GM12878 (cell line): Measurements from ENCODE around the gene DENND1C. TPM values are rescaled to one million over a fixed set of nuclear protein-coding genes. Genes with fewer than 3 reads are reported as not detected.

Source experiments
- ASH2L ChIP-seq: fragments of 300-600, 200-600 bp; sonication (generic); IDR thresholded peaks from 2 replicates; pipeline ENCODE4 v1.6.1; 2017; ENCODE audit warnings: low read depth, mild to moderate bottlenecking, borderline replicate concordance
- ATF7 ChIP-seq: fragments of 450-650 bp; IDR thresholded peaks from 2 replicates; pipeline ENCODE4 v1.6.1; 2016; ENCODE audit warnings: low read depth, mild to moderate bottlenecking
- EED ChIP-seq: sonication (generic); IDR thresholded peaks from 2 replicates; pipeline ENCODE4 v1.6.1; 2016; ENCODE audit warnings: antibody characterized with exemption, low read depth
- MEF2A ChIP-seq: IDR thresholded peaks from 2 replicates; pipeline ENCODE4 v1.6.1; 2011; ENCODE audit warnings: low read depth, mild to moderate bottlenecking, low read length, moderate library complexity; ENCODE audit not compliant: insufficient read depth
- MTA2 ChIP-seq: fragments of 450-650 bp; IDR thresholded peaks from 2 replicates; pipeline ENCODE4 v1.6.1; 2016; ENCODE audit warnings: low read depth, mild to moderate bottlenecking, moderate library complexity
- NBN ChIP-seq: fragments of 450-650 bp; IDR thresholded peaks from 2 replicates; pipeline ENCODE4 v1.6.1; 2016
- NFIC ChIP-seq: IDR thresholded peaks from 2 replicates; pipeline ENCODE4 v1.6.1; 2012; ENCODE audit warnings: low read depth, mild to moderate bottlenecking, inconsistent platforms, low read length, moderate library complexity
- NR2F1 ChIP-seq: fragments of 450-650 bp; conservative IDR thresholded peaks from 2 replicates; pipeline ENCODE4 v1.6.1; 2017; ENCODE audit warnings: mild to moderate bottlenecking
- PAX5 ChIP-seq: IDR thresholded peaks from 2 replicates; pipeline ENCODE4 v1.6.1; 2011; ENCODE audit warnings: low read depth, low read length, borderline replicate concordance
- POLR2AphosphoS2 ChIP-seq: IDR thresholded peaks from 2 replicates; pipeline ENCODE4 v1.6.1; 2011; ENCODE audit warnings: low read depth, mild to moderate bottlenecking, low read length, improper control_type of control experiment, moderate library complexity
- RFX5 ChIP-seq: IDR thresholded peaks from 2 replicates; pipeline ENCODE4 v1.6.1; 2011; ENCODE audit warnings: low read depth, low read length, improper control_type of control experiment
- SKIL ChIP-seq: fragments of 450-650 bp; IDR thresholded peaks from 2 replicates; pipeline ENCODE4 v1.6.1; 2017; ENCODE audit warnings: mild to moderate bottlenecking, low read depth, inconsistent platforms; ENCODE audit not compliant: poor library complexity, severe bottlenecking
- SMAD1 ChIP-seq: fragments of 450-650 bp; IDR thresholded peaks from 2 replicates; pipeline ENCODE4 v1.6.1; 2018; ENCODE audit warnings: mild to moderate bottlenecking, low read depth; ENCODE audit not compliant: partially characterized antibody
- SMARCA5 ChIP-seq: fragments of 450-650 bp; IDR thresholded peaks from 2 replicates; pipeline ENCODE4 v1.6.1; 2017; ENCODE audit warnings: mild to moderate bottlenecking
- SP1 ChIP-seq: IDR thresholded peaks from one replicate; pipeline ENCODE4 v1.6.1; 2011; ENCODE audit warnings: low read depth, low read length
- USF1 ChIP-seq: IDR thresholded peaks from 2 replicates; pipeline ENCODE4 v1.6.1; 2011; ENCODE audit warnings: borderline replicate concordance, low read depth, mild to moderate bottlenecking, moderate library complexity, mixed read lengths, low read length; ENCODE audit not compliant: insufficient read depth; ENCODE audit errors: extremely low read length
- WRNIP1 ChIP-seq: IDR thresholded peaks from 2 replicates; pipeline ENCODE4 v1.6.1; 2011; ENCODE audit warnings: low read depth, low read length, improper control_type of control experiment, borderline replicate concordance
- polyA plus RNA-seq, 11 experiments: library from polyadenylated mRNA; depleted of rRNA in 4 of 11; unstranded in 6 of 11; stranded (reverse) in 5 of 11; fragments of >200 nt; fragmentation: Nextera tagmentation in 4 of 11; fragmentation: Illumina TruSeq in 1 of 11; extraction: Ambion mirVana in 4 of 11; extraction: Trizol in 1 of 11; gene quantifications; 1 replicate in 1 of 11; 2 replicates in 10 of 11; pipeline versions ENCODE4 v1.2.1 to v1.2.3, GENCODE V29; 2011 to 2016; ENCODE audit warnings: inconsistent platforms in 2 of 11, missing spikeins in 2 of 11, low read depth in 1 of 11
- total RNA-seq, 4 experiments: library from RNA; depleted of rRNA in 3 of 4; stranded (reverse); fragments of >200 nt in 3 of 4; fragmentation: Illumina TruSeq in 1 of 4; extraction: Trizol in 1 of 4; gene quantifications; 2 replicates each; pipeline versions ENCODE4 v1.2.1 to v1.2.3, GENCODE V29; 2013 to 2021

Gene DENND1C
- total and polyA plus RNA-seq, 10 of the 15 experiments (the other 5 are each of a cell fraction or from before 2014, with no cell fraction given) = 2.4 to 54.3 (median 32.7) TPM

- TF ChIP-seq MEF2A (no peak), EED (peak; percentile 36; the same call in 1 of the 2 replicates), SKIL (no peak), SMAD1 (no peak), WRNIP1 (no peak), NFIC (no peak), RFX5 (no peak), SP1 (peak; percentile 65), NBN (no peak; the same call in 1 of the 2 replicates), ATF7 (0 out of 2 replicates have a peak, but pooled peaks have one; percentile 34), USF1 (no peak), NR2F1 (no peak), ASH2L (no peak), POLR2AphosphoS2 (no peak), PAX5 (no peak), MTA2 (no peak), SMARCA5 (no peak; the same call in 1 of the 2 replicates)
Observed at GRCh38 chr19:6516018-6516658, 34.6 kb upstream of the DENND1C start (continued).
